SK-N-MC (cell line): ENCODE data around the gene DAB2IP.

Experiments used
- EZH2 ChIP-seq: fragments of 200-600 bp; sonication (generic); IDR thresholded peaks from one replicate; pipeline ENCODE4 v1.6.1; 2017; ENCODE audit warnings: antibody characterized with exemption
- FOXP2 ChIP-seq: optimal IDR thresholded peaks from 2 replicates; pipeline ENCODE3; 2011; ENCODE audit warnings: mild to moderate bottlenecking, moderate library complexity; ENCODE audit not compliant: insufficient read depth; ENCODE audit errors: extremely low read length, control extremely low read depth
- POLR2AphosphoS5 ChIP-seq: IDR thresholded peaks from 2 replicates; pipeline ENCODE4 v1.6.1; 2012; ENCODE audit warnings: mild to moderate bottlenecking, low read depth, low read length, borderline replicate concordance

- no peak for TF ChIP-seq EZH2
- TF ChIP-seq POLR2AphosphoS5: no peak
- no peak for TF ChIP-seq FOXP2
These were observed 164.4 kb downstream of the DAB2IP start for GRCh38 chr9:121815546-121816448.
